Stimulated activated CD4-positive, alpha-beta T cell treated with anti-CD3 and anti-CD28 coated beads, Interleukin-1b, Interleukin-23, amount 100 ng/mL, for 48 hours (primary cell): ENCODE data around the gene PPP2CA.
"Not testable (repeated sequence)": the region's sequence is repeated elsewhere in the genome, so short reads cannot be mapped to it uniquely, and the experiment has no call there.

Experiments
- DNase-seq: peaks from one replicate; pipeline ENCODE4 v3.0.0-alpha.2; 2020

Gene PPP2CA

DNA sequence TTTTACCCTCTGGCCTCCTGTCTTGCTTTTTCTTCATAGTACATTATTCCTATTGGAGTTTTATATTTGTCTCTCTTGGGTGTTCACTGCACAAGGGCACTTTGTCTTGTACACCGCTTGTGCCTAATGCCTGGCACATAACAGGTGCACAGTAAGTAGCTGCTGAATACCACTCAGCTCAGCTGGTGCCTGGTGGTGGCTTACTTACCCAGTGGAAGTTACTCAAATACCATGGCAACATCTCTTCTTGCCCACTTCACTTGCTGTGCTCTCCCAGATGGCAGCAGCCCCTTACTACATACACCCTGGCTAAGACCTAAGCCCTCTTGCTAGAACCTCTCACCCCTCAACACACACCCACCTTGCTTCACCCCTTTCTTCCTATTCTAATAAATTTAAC is 37.8 kb downstream of the PPP2CA start:
- no peak for DNase-seq

DNA sequence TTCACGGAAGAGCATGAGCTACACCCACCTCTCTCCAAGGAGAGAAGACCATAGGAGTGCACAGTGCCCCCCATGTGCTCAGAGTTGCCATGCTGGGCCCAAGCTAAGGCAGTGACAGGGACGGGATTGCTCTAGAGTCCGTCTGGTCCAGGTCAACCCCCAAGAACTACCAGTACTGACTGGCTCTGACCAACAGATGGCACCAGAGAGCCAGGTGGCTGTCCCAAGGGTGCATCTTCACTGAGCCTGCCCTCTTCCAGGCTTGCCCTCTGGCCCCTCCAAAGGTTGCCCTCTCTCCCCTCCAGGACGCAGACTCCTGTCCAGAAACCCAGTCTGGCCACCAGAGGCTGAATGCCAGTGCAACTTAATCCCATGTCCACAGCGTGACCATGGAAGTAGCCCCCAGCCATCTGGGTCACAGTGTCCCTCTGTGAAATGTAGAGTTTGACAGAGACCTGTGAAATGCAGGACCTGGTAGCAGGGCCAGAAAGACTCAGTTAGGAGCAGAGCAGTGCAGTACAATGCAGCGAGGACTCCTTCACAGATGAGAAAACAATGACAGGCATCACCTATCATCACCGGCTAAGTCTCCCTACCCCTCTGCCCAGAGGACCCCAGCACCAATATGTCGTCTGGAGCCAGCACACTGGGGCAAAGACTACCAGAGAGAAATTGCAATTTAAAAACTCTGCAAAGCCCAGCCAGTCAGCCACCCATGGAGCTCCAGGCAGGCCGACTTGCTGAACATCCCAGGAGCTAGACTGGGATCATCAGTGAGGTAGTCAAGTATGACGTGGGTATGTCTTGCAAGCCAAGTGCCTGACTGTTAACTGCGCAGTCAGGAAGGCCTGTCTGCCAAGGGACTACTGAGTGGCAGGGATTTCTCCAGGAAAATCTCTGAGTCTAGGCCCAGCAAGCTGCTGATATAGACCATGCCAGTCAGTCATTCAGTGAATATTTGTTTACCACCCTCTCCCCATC is 41.4 kb downstream of the PPP2CA start:
- peak; percentile 79 for DNase-seq

DNA sequence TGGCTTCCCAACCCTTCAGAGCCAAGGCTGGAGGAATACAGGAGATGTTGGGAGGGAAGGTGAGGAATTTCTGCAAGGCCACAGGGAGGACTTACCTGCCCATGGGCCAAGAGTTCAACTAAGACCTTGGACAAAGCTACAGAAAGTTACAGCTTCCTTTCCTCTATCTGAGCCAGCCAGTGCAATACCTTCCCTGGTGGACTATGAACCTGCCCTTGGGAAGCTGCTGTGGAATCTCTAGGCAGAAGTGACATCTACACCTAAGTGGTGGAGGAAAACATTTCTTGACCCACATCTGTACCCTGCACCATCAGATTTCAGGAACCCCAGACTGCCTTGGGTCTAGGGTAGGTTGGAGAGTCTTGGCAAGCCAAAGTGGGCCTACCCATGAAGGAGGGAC is 42.4 kb downstream of the PPP2CA start:
- DNase-seq: no peak

DNA sequence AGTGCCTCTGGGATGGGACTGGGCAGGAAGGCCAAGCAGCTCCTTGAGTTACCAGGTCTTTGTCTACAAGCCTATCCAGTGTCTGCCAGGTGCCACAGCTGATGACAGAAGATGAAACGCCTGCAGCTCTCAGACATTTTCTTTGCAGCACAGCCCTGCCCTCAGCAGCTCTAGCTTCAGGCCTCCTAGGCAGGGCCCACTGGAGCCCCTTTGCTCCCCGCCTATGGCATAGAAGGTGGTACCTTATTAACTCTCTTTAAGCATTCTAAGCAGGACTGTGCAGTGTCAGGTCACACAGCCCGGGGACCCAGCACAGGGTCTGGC is 47.8 kb downstream of the PPP2CA start:
- no peak for DNase-seq

DNA sequence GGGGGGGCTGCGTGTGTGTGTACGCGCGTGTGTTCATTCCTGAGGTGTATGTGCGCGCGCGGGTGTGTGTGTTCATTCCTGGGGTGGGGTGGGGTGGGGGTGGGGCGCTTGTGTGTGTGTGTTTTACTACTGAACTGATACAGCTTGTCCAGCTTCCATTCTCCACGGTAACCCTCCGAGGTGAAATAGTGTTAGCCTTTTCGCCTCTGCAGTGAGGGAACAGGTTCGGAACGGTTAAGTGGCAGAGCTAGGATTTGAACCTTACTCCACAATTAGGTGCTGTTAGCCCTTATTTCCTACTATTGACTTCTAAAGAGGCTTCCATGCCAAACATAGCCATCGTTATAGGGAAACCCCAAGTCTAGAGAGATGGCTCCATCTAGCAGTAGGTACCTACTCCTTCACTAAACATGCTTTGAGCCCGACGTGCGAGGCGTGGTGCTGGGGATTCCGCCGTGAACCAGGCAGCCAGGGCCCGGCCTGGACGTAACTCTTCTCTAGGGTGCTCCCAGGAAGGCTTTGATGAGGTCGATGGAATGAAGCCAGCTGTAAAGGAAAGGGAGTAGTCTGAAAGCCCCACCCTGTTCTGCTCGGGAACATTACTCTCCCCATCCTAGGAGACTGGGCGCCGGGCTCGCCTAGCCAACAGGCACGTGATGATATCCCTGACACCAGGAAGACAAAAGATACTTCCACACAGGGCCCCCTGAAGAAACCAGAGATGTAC is 48.3 kb downstream of the PPP2CA start:
- DNase-seq: no peak

DNA sequence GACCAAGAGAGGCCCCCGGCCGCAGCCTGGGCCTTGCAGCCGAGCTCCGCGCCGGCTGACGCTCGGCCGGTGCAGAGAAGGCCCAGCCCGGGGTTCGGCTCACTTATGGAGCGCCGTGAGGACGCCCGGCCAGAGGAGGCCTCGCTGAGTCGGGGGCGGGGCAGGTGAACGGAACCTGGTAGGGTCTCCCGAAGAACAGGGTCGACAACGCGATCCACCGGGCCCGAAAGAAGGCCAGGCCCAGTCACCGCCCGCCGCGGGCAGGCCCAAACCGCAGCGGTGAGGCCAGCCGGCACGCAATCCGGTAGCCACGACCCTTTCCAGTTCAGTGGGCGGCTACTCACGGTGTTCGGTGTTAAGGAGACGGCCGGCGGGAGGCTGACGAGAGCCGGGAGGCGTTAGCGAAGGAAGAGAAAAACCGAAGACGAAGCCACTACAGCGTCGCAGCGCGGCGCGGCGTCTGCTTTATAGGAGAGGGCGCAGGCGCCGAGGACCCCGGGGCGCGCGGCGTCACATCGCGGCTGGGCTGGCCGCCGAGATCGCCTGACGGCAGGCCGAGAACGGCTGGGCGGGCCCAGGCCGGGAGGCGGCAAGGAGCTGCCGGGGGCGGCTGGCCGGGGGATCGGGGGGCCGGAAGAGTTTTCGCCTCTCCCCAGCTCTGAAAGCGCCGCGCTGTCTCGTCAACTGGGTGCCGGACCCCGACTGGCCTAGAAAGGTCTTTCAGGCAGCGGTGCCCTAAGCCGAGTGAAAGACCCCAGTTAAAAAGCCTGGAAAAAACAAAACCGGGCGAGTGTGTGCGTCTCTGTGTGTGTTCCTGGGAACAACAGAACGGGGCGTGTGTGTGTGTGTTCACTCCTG is 49.1 kb downstream of the PPP2CA start, which contains the start of gene SKP1:
Gene SKP1, minus strand, starts transcription at position 440 of the 858 bp plus-strand sequence. CDS start 2,928 bp downstream, outside the sequence.
- peak; percentile 83 for DNase-seq

DNA sequence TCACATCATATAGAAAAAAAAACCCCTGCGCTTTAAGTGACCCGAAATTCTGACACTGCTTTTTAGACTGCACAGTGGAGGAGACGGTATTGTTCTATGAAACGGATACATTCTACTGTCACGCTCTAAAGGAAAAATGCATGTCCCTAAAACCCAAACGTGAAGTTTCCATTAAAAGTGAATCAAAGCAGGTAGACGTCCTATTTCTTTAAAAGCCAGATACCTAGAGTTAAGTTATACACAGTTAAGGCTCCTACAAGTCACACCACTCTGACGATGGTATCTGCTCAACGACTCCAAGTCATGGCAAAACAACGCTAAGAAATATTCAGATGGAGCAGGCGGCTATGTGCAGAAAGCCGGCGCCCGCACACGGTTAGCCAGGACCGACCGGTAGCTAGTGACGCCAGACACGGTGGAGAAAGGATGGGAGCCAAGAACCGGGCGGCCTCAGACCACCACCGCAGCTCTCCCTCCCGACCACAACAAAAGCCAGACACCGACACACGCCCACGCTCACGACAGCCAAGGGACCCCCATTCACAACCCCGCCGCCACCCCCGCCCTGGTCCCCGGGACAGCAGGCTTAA is 49.9 kb downstream of the PPP2CA start:
- DNase-seq: no peak

DNA sequence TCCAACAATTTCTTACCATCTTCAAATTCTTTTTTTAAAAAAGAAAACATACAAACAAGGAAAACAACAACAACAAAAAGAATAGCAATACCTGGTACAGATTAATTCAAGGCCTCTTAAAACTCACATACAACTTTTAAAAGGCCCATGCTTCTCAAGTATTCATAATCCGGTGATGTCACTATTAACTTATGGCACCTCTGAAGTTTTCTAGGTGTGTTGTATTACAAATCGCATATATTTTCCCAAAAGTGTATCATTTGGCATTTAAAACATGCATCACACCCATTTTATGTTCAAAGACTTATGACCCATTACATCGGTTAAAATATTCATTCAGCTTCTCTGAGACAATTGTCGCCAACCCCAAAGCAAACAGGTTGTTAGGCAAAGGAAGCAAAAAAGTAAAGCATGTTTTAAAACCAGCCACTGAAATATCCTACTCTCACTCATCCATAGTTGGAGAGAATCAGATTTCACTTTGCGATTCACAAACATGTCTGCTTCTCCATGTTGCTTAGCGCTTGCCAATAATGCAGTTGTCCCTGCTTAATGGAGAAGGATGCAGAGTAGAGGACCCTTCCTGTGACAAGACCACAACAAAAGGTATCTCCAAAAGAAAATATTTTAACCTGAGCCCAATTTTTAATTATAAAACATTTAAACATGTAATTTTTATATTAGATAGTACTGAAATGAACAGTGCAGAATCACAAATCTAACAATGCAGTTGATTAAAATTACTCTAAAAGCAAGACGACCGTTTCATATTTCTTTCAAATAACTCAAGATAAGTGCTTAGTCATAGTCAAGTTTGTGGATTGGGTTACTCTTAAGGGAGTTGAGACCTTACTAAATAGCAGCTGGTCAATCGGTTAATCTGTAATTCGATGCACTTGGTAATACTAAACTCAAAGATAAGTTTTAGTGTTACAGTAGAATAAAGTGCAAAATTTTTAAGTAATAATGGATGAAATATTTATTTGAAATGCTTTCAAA is 50.7 kb downstream of the PPP2CA start:
- no peak for DNase-seq

DNA sequence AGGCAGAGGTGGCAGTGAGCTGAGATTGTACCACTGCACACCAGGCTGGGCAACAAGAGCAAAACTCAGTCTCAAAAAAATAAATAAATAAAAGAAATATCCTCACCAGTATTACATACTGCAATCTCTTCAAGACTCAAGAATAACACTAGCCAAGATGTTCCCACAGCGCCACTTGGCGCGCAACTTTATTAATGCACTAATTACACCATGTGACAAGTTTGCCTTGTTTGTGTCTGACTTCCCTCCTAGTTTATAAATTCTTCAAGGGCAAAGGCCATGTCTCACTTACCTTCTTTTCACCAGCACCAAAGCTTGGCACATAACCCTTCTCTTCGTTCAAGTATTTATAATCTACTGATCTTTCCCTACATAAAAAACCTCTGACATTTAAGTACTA is 53.9 kb downstream of the PPP2CA start:
- no peak for DNase-seq

DNA sequence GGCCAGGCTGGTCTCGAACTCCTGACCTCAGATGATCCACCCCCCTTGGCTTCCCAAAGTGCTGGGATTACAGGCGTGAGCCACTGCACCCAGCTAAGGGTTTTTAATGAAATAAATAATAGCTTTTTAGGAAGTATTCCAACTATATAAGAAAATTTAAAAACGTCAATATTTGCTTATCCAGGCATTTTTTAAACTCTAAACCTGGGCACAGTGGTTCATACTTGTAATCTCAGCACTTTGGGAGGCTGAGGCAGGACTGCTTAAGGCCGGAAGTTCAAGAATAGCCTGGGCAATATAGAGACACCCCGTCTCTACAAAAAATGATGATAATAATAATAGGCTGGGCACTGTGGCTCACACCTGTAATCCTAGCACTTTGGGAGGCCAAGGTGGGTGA is 63.3 kb downstream of the PPP2CA start:
- no peak for DNase-seq

DNA sequence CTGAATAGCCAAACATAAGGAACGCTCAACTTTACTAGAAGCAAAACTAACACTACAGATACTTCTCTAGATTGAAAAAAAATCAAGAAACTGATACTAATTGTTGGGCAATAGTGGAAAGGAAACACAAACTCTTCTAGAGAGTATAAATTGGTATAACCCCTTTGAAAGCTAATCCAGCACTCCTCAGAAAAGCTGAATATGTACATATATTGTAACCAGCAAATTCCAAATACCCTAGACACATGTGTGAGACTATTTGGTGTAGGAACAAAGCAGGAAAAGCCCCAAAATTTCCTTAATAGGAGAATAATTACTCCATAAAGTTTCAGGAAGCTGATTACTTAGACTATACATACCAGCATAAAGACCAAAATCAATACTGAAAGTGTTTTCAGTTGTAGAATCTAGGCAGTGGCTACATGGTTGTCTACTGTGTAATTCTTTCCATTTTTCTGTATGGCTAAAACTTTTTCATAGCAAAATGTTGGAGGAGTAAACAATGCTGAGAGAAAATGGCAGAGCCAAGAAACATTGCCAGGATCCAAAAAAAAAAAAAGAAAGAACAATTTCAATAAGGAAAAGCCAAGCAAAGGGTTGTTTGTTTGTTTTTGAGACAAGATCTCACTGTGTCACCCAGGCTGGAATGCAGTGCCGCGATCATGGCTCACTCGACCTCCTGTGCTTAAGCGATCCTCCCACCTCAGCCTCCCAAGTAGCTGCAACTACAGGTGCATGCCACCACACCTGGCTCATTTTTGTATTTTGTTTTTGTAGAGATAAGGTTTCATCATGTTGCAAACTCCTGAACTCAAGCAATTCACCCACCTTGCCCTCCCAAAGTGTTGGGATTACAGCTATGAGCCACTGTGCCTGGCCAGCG is 64.1 kb downstream of the PPP2CA start:
- no peak for DNase-seq

DNA sequence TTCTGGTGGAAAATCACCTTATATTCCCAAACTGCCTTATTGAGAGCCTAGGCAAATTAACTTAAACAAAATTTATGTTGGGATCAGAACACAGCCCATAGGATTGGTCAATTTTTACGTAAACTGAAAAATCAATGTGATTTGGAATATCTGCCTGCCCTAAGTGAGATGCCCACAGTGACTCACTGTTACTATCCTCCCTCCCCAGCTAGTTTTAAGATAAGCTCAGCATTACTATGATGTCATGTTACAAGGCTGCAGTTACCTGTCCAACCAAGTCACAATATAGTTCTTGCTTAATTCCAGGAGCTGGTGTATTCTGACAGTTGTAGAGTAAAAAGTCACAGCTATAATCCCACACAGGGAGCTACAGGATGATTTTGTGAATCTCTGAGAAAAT is 72.2 kb downstream of the PPP2CA start:
- no peak for DNase-seq

DNA sequence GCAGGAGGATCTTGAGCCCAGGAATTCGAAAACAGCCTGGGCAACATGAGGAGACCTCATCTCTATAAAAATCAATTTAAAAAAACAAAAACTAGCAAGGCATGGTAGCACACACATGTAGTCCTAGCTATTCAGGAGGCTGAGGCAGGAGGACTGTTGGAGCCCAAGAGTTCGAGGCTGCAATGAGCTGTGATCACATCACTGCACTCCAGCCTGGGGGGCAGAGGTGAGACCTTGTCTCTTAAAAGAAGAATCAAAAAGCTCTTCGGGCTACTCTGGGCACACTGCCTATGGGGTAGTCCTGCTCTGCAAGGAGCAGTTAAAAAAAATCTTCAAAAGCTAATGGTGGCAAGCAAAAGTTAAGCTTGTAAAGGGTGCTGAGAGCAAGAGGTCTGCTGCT is 72.6 kb downstream of the PPP2CA start:
- DNase-seq: no peak

DNA sequence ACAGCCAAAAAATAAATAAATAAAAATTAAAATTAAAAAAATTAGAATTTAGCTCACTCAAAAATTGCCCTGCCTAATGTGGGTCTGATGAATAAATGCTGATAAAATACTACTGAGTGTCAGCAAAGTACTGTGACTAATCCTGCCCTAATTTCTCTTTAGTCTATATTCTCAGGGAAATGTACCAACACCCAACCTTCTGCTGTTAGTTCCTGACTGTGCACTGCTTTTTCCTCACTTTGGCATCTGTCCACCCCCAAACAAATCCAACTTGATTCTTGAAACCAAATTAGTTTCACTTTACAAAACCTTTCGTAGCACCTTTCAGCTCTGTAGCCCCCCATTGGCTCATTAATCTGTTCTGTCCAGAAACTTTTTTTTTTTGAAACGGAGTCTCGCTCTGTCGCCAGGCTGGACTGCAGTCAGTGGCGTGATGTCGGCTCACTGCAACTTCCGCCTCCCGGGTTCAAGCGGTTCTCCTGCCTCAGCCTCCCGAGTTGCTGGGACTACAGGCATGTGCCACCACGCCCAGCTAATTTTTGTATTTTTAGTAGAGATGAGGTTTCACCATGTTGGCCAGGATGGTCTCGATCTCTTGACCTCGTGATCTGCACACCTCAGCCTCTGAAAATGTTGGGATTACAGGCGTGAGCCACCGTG is 73.6 kb downstream of the PPP2CA start:
- DNase-seq: not testable (repeated sequence)

DNA sequence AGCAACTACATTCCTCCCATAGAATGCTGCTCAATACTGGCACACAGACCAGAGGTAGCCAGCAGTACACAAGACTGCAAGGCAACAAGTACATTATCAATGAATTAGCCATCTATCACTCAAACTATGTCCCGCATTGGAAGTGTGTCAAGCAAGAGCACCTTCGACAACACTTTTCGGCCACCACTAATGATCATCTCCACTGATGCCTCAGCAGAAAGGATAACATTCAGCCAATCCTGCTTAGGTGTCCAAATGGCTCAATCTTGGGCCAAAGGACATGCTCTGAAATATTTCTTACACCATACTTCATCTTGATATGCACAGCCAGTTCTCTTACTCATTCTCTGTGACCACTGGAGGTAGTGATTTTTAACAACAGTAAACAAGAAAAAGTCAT is 74.2 kb downstream of the PPP2CA start:
- no peak for DNase-seq

DNA sequence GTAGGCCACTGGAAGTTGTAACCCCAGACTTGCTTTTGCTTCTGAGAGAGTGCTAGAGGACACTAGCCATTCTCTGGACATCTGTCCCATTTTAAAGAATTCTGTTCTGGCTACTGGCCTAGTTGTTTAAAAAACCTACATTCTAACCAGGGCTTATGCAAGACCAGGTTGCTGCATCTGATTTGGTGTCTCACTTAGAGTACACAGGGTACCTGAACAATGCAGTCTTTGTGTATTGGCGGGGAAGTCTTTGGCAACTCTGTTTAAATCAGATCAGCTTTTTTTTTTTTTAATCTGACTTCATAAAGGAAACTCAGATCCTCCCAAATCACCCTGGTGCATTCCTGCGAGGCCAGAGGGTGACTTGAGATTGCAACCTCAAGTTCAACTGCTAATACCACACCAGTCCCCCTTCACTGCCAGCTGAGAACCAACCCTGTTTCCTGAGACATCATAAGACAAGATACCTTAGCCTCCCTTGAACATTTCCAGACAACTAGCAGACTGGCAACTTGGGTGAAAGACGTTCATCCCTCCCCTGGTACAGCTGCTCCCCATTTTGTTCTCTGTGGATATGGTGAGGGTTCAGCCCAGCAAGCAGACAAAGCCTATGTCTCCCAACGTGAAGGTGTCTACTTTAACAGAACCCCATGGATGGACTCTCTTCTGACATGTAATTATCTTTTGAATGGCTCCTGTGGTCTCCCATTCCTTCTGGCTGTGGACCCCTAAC is 76.1 kb downstream of the PPP2CA start:
- DNase-seq: no peak

DNA sequence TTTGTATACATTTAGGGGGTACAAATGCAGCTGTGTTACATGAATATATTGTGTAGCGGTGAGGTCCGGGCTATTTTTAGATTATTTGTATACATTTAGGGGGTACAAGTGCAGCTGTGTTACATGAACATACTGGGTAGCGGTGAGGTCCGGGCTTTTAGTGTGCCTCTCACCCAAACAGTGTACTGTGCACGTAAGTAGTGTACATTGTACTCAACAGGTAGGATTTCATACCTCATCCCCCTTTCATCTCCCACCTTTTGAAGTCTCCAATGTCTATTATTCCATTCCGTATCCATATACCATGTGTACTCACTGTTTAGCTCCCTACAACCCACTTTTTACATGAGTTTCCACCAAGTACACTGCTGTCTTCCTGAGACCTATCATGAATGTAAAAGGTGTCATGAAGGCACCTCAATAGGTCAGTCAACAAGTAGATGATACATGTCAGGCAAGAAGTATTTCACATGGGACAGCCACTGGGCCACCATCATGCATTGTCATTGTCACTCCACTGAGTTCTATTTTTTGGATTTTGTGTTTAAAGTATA is 76.8 kb downstream of the PPP2CA start:
- no peak for DNase-seq

DNA sequence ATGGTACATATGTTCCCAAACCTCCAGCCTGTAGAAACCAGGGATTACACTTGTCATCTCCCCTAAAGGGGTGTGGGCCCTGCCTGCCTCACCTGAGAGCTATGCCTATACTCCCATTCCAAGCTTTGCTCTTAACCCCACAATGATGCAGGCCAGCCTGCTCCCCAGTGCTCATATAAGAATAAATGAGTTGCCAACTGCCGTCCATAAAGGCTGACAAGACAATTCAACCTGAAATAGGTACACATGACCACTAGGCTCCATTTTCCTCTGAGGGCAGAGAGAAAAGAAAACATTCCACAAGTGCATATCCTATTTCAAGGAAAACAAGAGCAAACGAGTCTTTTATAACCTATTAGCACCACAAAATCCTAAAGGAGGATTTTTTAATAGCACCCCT is 77.6 kb downstream of the PPP2CA start:
- DNase-seq: no peak
